HG02571 (cell line): Measurements from ENCODE around the gene EFS.
"Not testable (repeated sequence)": the region's sequence is repeated elsewhere in the genome, so short reads cannot be mapped to it uniquely, and the experiment has no call there.

Source experiments
- ATAC-seq: cut with Tn5 transposase; IDR thresholded peaks from one replicate; pipeline ENCODE4 v1.9.1; 2021; ENCODE audit warnings: mild to moderate bottlenecking, moderate library complexity; ENCODE audit not compliant: unreplicated experiment

EFS gene

DNA sequence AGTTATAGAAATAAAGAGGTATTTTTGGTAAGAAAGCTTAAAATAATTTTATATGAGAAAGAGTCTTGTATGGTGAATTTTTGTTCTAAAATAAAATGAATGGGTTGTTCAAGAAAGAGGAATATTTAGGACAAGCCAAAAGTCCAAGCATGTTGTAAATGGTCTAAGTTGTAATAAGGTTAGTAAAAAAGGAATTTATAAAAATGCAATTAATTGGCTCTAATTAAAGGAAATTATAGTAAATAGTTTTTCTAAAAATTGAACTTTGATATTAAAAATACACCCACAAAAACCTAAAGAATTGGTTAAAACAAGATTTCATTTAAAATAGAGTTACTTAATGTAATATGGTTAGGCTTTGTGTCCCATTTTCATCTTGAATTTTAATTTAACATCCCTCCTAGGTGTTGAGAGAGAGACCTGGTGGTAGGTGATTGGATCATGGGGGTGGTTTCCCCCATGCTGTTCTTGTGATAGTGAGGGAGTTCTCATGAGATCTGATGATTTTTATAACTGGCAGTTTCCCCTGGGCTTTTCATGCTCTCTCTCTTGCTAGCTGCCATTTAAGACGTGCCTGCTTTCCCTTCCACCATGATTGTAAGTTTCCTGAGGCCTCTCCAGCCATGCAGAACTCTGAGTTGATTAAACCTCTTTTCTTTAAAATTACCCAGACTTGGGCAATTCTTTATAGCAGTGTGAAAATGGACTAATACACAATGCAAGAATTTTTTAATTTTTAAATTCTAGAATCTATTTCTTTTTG, 25.3 kb downstream of the EFS start:
- no peak for ATAC-seq

GRCh38 chr14:23335623-23336022, 29.3 kb downstream of the EFS start:
- ATAC-seq, result no peak

DNA sequence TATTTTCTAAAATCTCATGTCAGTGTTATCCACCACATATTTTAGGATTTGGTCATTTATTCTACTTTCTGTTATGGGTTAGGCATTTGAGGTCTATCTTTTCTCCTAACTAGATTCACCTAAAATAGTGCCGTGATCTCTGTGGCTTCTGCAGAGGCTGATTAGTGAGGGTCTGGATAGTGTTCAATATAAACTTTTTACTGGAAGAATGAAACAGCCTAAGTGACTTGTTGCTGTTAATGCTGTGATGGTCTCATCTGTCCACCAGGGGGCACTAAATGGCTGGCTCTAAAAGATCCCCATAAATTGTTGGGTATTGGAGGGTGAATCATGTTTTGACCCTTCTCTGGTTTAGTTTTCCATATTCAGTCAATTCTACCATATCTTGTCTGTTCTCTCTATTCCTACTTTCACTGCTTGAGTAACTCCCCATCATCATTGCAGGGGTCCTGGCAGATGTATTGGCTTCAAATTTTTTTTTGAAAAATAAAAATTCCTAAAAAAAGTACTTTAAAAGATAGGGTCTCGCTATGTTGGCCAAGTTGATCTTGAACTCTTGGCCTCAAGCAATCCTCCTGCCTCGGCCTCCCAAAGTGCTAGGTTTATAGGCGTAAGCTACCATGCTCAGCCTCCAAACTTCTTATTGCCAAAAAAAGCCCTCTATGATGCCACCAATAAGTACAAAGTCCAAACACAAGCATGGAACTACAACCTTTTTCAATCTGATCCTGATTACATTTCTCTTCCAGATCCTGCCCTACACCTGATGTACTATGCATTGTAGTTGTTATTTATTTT, 36.8 kb downstream of the EFS start:
- ATAC-seq, result no peak

DNA sequence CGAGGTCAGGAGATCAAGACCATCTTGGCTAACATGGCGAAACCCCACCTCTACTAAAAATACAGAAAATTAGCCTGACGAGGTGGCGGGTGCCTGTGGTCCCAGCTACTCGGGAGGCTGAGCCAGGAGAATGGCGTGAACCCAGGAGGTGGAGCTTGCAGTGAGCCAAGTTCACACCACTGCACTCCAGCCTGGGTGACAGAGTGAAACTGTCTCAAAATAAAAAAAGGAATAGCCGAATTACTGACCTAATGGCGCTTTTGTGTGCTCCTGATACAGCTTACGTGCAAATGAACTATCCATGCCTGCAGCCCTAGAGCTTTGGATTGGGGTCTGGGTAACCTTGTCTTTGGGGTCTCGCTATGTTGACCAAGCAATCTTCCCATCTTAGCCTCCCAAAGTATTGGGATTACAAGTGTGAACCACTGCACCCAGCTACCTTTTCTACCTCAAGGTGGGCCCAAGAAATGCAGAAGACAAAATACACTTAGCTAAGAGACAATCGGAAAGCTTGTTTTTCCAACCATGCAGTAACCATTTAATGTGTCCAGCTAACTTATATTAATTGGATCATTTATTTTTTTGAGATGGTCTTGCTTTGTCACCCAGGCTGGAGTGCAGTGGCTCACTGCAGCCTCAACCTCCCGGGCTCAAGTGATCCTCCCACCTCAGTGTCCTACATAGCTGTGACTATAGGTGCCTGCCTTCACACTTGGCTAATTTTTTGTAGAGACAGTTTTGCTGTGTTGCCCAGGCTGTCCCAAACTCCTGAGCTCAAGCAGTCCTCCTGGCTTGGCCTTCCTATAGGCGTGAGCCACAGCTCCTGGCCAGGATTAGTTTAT, 38.3 kb downstream of the EFS start:
- no peak for ATAC-seq

- ATAC-seq, result not testable (repeated sequence)
These were observed 39.2 kb downstream of the EFS start for GRCh38 chr14:23325746-23326145.

GRCh38 chr14:23324993-23325392, 40.0 kb downstream of the EFS start:
- no peak for ATAC-seq

DNA sequence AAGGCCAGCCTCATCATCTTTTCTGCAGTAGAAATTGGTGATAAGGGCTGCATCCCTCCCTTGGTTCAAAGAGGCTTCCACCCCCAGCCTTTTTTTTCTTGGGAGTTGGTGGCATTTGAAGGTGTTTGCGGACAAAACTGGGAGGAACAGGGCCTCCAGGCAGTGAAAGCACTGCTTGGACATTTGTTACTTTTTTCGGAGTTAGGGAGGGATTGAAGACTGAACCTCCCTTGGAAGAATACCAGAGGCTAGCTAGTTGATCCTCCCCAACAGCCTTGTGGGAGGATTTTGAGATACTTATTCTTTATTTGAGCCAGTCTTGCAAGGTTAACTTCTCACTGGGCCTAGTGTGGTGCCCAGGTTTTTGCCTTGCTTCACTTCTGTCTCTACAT, 40.5 kb downstream of the EFS start:
- no peak for ATAC-seq

DNA sequence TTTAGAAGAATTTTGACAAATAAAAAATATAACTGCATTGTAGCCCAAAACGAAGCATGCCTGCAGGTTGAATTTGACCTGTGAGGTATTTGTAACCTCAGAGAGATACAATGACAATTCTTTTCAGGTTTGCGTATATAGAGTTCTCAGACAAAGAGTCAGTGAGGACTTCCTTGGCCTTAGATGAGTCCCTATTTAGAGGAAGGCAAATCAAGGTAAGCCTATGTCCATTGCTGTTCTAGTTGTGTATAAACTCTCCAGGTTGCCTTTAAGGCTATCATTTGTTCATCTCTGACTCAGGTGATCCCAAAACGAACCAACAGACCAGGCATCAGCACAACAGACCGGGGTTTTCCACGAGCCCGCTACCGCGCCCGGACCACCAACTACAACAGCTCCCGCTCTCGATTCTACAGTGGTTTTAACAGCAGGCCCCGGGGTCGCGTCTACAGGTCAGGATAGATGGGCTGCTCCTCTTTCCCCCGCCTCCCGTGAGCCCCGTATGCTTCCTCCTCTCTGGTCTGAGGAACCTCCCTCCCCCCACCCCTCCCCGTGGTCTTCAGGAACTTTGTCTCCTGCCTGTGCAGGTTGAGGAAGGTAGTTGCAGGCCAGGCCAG, 41.0 kb downstream of the EFS start:
- no peak for ATAC-seq

- ATAC-seq, result no peak
These were observed 42.1 kb downstream of the EFS start for GRCh38 chr14:23322568-23323517.

GRCh38 chr14:23321572-23322547, 43.1 kb downstream of the EFS start:
- ATAC-seq, result peak; percentile 20

DNA sequence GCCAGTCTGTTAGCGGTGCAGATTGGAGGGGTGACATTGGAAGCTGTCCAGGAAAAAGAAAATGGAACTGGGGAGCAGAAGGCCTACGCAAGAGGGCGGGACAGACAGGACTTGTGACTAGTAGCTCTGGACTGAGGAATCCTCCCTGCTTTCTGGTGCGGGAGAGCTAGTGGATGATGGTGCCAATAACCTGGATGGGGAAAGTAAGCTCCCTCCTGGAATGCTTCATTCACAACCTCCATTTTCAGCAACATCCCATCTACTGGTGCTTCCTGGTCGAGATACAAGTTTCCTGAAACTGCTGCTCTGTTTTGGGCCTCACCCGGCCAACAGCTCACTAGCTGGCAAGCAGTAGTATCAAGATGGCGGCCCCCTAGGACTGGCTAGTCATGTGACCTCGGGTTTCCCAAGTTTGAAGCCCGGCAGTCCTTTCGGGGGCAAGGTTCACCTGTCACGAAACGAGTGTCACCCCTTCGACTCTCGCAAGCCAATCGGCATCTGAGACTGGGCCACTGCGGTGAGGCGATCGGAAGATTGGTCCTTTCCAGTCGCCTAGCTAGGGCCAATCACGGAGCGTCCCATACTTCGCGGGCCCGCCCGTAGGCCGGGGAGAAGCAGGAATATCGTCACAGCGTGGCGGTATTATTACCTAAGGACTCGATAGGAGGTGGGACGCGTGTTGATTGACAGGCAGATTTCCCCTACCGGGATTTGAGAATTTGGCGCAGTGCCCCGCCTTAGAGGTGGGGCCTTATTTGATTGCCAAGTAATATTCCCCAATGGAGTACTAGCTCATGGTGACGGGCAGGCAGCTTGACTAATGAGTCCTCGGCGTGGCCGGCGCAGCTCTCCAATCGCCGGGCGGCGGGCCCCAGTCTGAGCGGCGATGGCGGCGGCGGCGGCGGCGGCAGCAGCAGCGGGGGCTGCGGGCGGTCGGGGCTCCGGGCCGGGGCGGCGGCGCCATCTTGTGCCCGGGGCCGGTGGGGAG, 44.1 kb downstream of the EFS start, which contains the start of gene PABPN1:
PABPN1 (plus strand) TSS at position 874 of the 988 bp plus-strand sequence; CDS start at position 887, 13 bp downstream.
- ATAC-seq, result peak; percentile 86

- no peak for ATAC-seq
These were observed 45.0 kb downstream of the EFS start for GRCh38 chr14:23319746-23320583.

DNA sequence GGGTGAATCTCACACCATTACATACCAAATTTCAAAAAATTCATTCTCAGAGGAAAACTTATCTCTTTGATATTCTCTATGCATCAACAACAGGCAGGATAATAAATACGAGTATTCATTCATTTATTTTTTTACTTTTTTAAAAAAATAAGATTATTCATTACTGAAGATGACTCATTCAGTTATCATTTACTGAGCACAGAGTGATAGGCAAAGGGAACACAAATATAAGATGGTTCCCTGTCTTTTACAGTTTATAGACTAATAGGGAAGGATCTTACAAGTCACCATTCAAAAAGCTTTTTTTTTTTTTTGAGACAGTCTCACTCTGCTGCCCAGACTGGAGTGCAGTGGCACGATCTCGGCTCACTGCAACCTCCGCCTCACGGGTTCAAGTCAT, 48.7 kb downstream of the EFS start:
- ATAC-seq, result no peak

GRCh38 chr14:23310546-23310945, 54.4 kb downstream of the EFS start:
- ATAC-seq, result no peak

GRCh38 chr14:23308721-23309445, 56.1 kb downstream of the EFS start:
- no peak for ATAC-seq
